K562 (cell line): Measurements from ENCODE around the gene TSC22D1. TPM values are rescaled to one million over a fixed set of nuclear protein-coding genes. Genes with fewer than 3 reads are reported as not detected.

Source experiments
- ATAC-seq: fragments of 200-7000 bp; cut with Tn5 transposase; 3 replicates; pipeline ENCODE4 v1.9.1; 2020; ENCODE audit warnings: moderate library complexity
- BruUV-seq: library from RNA; stranded (reverse); fragments of 400-500 nt; replicated peaks from 2 replicates; lab custom pipeline; 2021; lab: Mats Ljungman, UMichigan
- CTCF ChIA-PET: fragments of 300-600 bp; formaldehyde crosslinking; extraction: SDS; loops from one replicate; lab custom pipeline; 2021; ENCODE audit warnings: low intra/inter-chr PET ratio; lab: Yijun Ruan, JAX
- POLR2A ChIA-PET: fragments of 300-600, 350-650 bp; sonication (Branson Sonifier 250); formaldehyde crosslinking; extraction: SDS; loops from one replicate; lab custom pipeline; 2021; ENCODE audit warnings: antibody characterized with exemption, inconsistent platforms; lab: Yijun Ruan, JAX
- DNase-seq, 4 experiments: peaks; one replicate each; pipeline versions ENCODE4 v3.0.0 to v3.0.0-alpha.2; 2011 to 2018; ENCODE audit warnings: low spot score in 3 of 4, mixed read lengths in 3 of 4; ENCODE audit errors: extremely low read depth in 1 of 4
- FAIRE-seq: peaks from 2 replicates; lab custom pipeline; 2011; peaks lifted over from hg19 to GRCh38; lab: Jason Lieb, UNC
- H2AFZ ChIP-seq: 2 replicates; pipeline ENCODE4 v1.6.0; 2011; ENCODE audit warnings: low read depth, low read length, control low read depth, inconsistent platforms
- H3K27ac ChIP-seq: fragments of 200-600 bp; 3 replicates; pipeline ENCODE4 v1.8.0; 2011; ENCODE audit warnings: low read depth, mild to moderate bottlenecking, control low read depth, inconsistent platforms, low read length, moderate library complexity, mixed read lengths; ENCODE audit errors: extremely low read depth
- H3K27me3 ChIP-seq, 2 experiments: fragments of 300-600 bp in 1 of 2; 2 replicates in 1 of 2; 3 replicates in 1 of 2; pipeline versions ENCODE4 v1.6.0 to v1.8.0; 2011; ENCODE audit warnings: inconsistent platforms in 2 of 2, low read length in 2 of 2, mild to moderate bottlenecking in 1 of 2, mixed read lengths in 1 of 2, moderate library complexity in 1 of 2; ENCODE audit not compliant: control insufficient read depth in 2 of 2, insufficient read depth in 2 of 2
- H3K36me3 ChIP-seq: fragments of 300-600 bp; 3 replicates; pipeline ENCODE4 v1.8.0; 2011; ENCODE audit warnings: mild to moderate bottlenecking, low read length, inconsistent platforms; ENCODE audit not compliant: control insufficient read depth, insufficient read depth
- H3K4me1 ChIP-seq, 2 experiments: fragments of 200-600 bp in 1 of 2; replicated peaks in 1 of 2; 2 replicates in 1 of 2; 3 replicates in 1 of 2; pipeline versions ENCODE4 v1.5.1 to v1.8.0; 2011; ENCODE audit warnings: inconsistent platforms in 2 of 2, low read length in 2 of 2, mild to moderate bottlenecking in 1 of 2, mixed read lengths in 1 of 2, moderate library complexity in 1 of 2; ENCODE audit not compliant: control insufficient read depth in 2 of 2, insufficient read depth in 2 of 2
- H3K4me2 ChIP-seq: 2 replicates; pipeline ENCODE4 v1.6.1; 2011; ENCODE audit warnings: low read length, control low read depth, inconsistent platforms, mixed read lengths; ENCODE audit not compliant: insufficient read depth
- H3K4me3 ChIP-seq: fragments of 200-600 bp; sonication (generic), shearing (Covaris generic); 2 replicates; pipeline ENCODE4 v1.5.1; 2016; ENCODE audit warnings: control low read depth, inconsistent platforms
- H3K79me2 ChIP-seq: fragments of 200-600 bp; 3 replicates; pipeline ENCODE4 v1.8.0; 2011; ENCODE audit warnings: low read length, inconsistent platforms; ENCODE audit not compliant: control insufficient read depth, insufficient read depth
- H3K9ac ChIP-seq, 2 experiments: 2 replicates each; pipeline versions ENCODE4 v1.6.0 to v1.6.1; 2011; ENCODE audit warnings: low read depth in 2 of 2, low read length in 2 of 2, control low read depth in 1 of 2, inconsistent platforms in 1 of 2, mild to moderate bottlenecking in 1 of 2, mixed read lengths in 1 of 2; ENCODE audit not compliant: insufficient read depth in 1 of 2
- H3K9me1 ChIP-seq: one replicate; pipeline ENCODE4 v1.6.0; 2011; ENCODE audit warnings: inconsistent platforms, mild to moderate bottlenecking, low read length, moderate library complexity; ENCODE audit not compliant: control insufficient read depth, insufficient read depth
- H3K9me3 ChIP-seq: replicated peaks from 2 replicates; pipeline ENCODE4 v1.5.1; 2011; ENCODE audit warnings: low read depth, low read length, inconsistent platforms; ENCODE audit not compliant: control insufficient read depth, insufficient read depth
- H4K20me1 ChIP-seq: replicated peaks from 2 replicates; pipeline ENCODE4 v1.6.1; 2011; ENCODE audit warnings: low read length, inconsistent platforms, mixed read lengths; ENCODE audit not compliant: control insufficient read depth, insufficient read depth
- ARHGAP35 ChIP-seq: fragments of 450-650 bp; IDR thresholded peaks from 2 replicates; pipeline ENCODE4 v1.6.1; 2018; ENCODE audit not compliant: partially characterized antibody
- PCBP1 ChIP-seq: fragments of 200-400 bp; formaldehyde crosslinking; IDR thresholded peaks from 2 replicates; pipeline ENCODE4 v1.6.1; 2018; ENCODE audit warnings: mild to moderate bottlenecking, low read depth, low read length; ENCODE audit not compliant: poor library complexity, severe bottlenecking
- POLR2A ChIP-seq: fragments of 450-650 bp; conservative IDR thresholded peaks from 2 replicates; pipeline ENCODE4 v1.6.1; 2016
- SUPT5H ChIP-seq: fragments of 450-650 bp; IDR thresholded peaks from 2 replicates; pipeline ENCODE4 v1.6.1; 2016
- UBTF ChIP-seq, 2 experiments: IDR thresholded peaks; 2 replicates each; pipeline ENCODE4 v1.6.1; 2012; ENCODE audit warnings: improper control_type of control experiment in 2 of 2, low read depth in 2 of 2, low read length in 2 of 2, borderline replicate concordance in 1 of 2
- ZBTB7A ChIP-seq: IDR thresholded peaks from 2 replicates; pipeline ENCODE4 v1.6.1; 2011; ENCODE audit warnings: low read depth, mild to moderate bottlenecking, low read length, moderate library complexity, borderline replicate concordance; ENCODE audit not compliant: control insufficient read depth
- ZNF184 ChIP-seq: sonication (generic); formaldehyde crosslinking; IDR thresholded peaks from 2 replicates; pipeline ENCODE4 v1.5.0; 2020; ENCODE audit warnings: missing genetic modification reagents
- WGBS: fragments of 100-300 bp; shearing (Covaris generic); methylation state at CpG from one replicate; pipeline ENCODE4 v1.1.6; 2016; ENCODE audit warnings: low coverage, mixed read lengths; ENCODE audit not compliant: insufficient coverage; ENCODE audit errors: missing lambda C conversion rate; 5-methylcytosine and 5-hydroxymethylcytosine counted together
- in situ Hi-C: fragments of 300-500 bp; cut with MboI; formaldehyde crosslinking; loops from 4 replicates; pipeline ENCODE4 v1.15.0; 2018; ENCODE audit warnings: inconsistent platforms, mixed read lengths
- intact Hi-C: fragments of 100-400 bp; cut with micrococcal nuclease; formaldehyde crosslinking; loops from 2 replicates; pipeline ENCODE4 v1.14.2; 2022
- polyA plus RNA-seq, 8 experiments: library from polyadenylated mRNA; depleted of rRNA in 4 of 8; stranded (reverse) in 5 of 8; unstranded in 3 of 8; fragments of >200 nt; fragmentation: Nextera tagmentation in 2 of 8; fragmentation: Illumina TruSeq in 1 of 8; extraction: Ambion mirVana in 2 of 8; extraction: Trizol in 1 of 8; gene quantifications; 2 replicates each; pipeline versions ENCODE4 v1.2.1 to v1.2.3, GENCODE V29; 2011 to 2014; ENCODE audit warnings: inconsistent platforms in 1 of 8, missing spikeins in 1 of 8
- total RNA-seq, 7 experiments: library from RNA; depleted of rRNA in 6 of 7; stranded (reverse); fragments of >200 nt in 6 of 7; fragmentation: Illumina TruSeq in 2 of 7; extraction: Trizol in 2 of 7; gene quantifications; 2 replicates each; pipeline versions ENCODE4 v1.2.1 to v1.2.3, GENCODE V29; 2011 to 2021; ENCODE audit warnings: low replicate concordance in 1 of 7
- TF ChIP-seq, protein P1 (sequence below): fragments of 450-650 bp; IDR thresholded peaks from 2 replicates; pipeline ENCODE4 v1.7.0; 2016; ENCODE audit warnings: borderline replicate concordance

The TSC22D1 gene
- total and polyA plus RNA-seq, 9 of the 15 experiments (the other 6 are each of a cell fraction or from before 2014, with no cell fraction given) = 2.6 to 19.8 (median 8.4) TPM

GRCh38 chr13:44576351-44577235 lies 463 bp upstream of the TSC22D1 start:
- Histone ChIP-seq H3K27me3 (no peaks in the 10 kb centered on the region), H3K9ac (peak overlapping the region; percentile 56 to 92; a peak in 3 of 4 replicates), H3K9me1 (no peaks in the 10 kb centered on the region), H3K27ac (peak overlapping the region; percentile 83; the same call in 2 of the 3 replicates), H3K4me3 (peak overlapping the region; percentile 70), H3K9me3 (no peaks in the 10 kb centered on the region), H3K4me1 (peaks cover 0 to 25% of the 10 kb centered on the region in 2 experiments; a peak in 4 of 5 replicates), H4K20me1 (no peaks in the 10 kb centered on the region), H3K4me2 (peak overlapping the region; percentile 72), H3K36me3 (no peaks in the 10 kb centered on the region), H2AFZ (peak overlapping the region; percentile 89), H3K79me2 (no peaks in the 10 kb centered on the region)
- intact Hi-C loops = no loop called here
- POLR2A ChIA-PET = no interaction called here
- CTCF ChIA-PET = no interaction called here
- 0% methylated on average over 8 of the region's 111 CpGs for WGBS
- FAIRE-seq = no peak
- peak; percentile 17 to 30 (median 20) for DNase-seq
- ATAC-seq = peak; percentile 59
- in situ Hi-C loops = no loop called here
- BruUV-seq = no TSS peak
- peak; percentile 43 for TF ChIP-seq PCBP1
- 0 out of 2 replicates have a peak, but pooled peaks have one; percentile 8 for TF ChIP-seq ZBTB7A
- TF ChIP-seq SUPT5H = peak; percentile 36; the same call in 1 of the 2 replicates
- TF ChIP-seq POLR2A = peak; percentile 11; the same call in 1 of the 2 replicates
- TF ChIP-seq ZNF184 (CRISPR knock-in tag) = no peak
- TF ChIP-seq UBTF (IDR thresholded peaks at IDR 0.05; ENCODE audit: borderline replicate concordance in 1 of 2, low read depth in 2 of 2, low read length in 2 of 2) = 0 out of 4 replicates have a peak, but pooled peaks of 1 of the 2 experiments have one; percentile 28
- TF ChIP-seq ARHGAP35 = no peak
- TF ChIP-seq, protein P1, sequence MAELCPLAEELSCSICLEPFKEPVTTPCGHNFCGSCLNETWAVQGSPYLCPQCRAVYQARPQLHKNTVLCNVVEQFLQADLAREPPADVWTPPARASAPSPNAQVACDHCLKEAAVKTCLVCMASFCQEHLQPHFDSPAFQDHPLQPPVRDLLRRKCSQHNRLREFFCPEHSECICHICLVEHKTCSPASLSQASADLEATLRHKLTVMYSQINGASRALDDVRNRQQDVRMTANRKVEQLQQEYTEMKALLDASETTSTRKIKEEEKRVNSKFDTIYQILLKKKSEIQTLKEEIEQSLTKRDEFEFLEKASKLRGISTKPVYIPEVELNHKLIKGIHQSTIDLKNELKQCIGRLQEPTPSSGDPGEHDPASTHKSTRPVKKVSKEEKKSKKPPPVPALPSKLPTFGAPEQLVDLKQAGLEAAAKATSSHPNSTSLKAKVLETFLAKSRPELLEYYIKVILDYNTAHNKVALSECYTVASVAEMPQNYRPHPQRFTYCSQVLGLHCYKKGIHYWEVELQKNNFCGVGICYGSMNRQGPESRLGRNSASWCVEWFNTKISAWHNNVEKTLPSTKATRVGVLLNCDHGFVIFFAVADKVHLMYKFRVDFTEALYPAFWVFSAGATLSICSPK = no peak
